Neural cell (in vitro differentiated cells): ENCODE data around the gene EFCC1. TPM values are rescaled to one million over a fixed set of nuclear protein-coding genes. Genes with fewer than 3 reads are reported as not detected.

Source experiments
- H2AFZ ChIP-seq: fragments of 200-600, 300-800 bp; sonication (generic), shearing (Covaris generic); 2 replicates; pipeline ENCODE4 v1.6.0; 2014; ENCODE audit warnings: low read depth, mild to moderate bottlenecking, antibody characterized with exemption, low read length, moderate library complexity
- H3F3A ChIP-seq: fragments of 200-600 bp; shearing (Covaris generic); 2 replicates; pipeline ENCODE4 v1.6.1; 2016; ENCODE audit warnings: mild to moderate bottlenecking, moderate library complexity, mixed read lengths, antibody characterized with exemption, low read length; ENCODE audit not compliant: insufficient read depth, poor library complexity, severe bottlenecking
- H3K27ac ChIP-seq: fragments of 200-600, 300-800 bp; sonication (generic), shearing (Covaris generic); 2 replicates; pipeline ENCODE4 v1.5.1; 2014; ENCODE audit warnings: mild to moderate bottlenecking, low read length, moderate library complexity
- H3K27me3 ChIP-seq: fragments of 300-800, 200-600 bp; sonication (generic), shearing (Covaris generic); 2 replicates; pipeline ENCODE4 v1.6.0; 2014; ENCODE audit warnings: mild to moderate bottlenecking, low read depth, low read length, moderate library complexity; ENCODE audit not compliant: insufficient read depth
- H3K36me3 ChIP-seq: fragments of 300-800, 200-600 bp; sonication (generic), shearing (Covaris generic); 2 replicates; pipeline ENCODE4 v1.5.1; 2014; ENCODE audit warnings: mild to moderate bottlenecking, antibody characterized with exemption, low read length, moderate library complexity; ENCODE audit not compliant: insufficient read depth
- H3K4me2 ChIP-seq: fragments of 300-800, 200-600 bp; sonication (generic), shearing (Covaris generic); 2 replicates; pipeline ENCODE4 v1.6.0; 2014; ENCODE audit warnings: mild to moderate bottlenecking, low read length
- H3K4me3 ChIP-seq: fragments of 300-800, 200-600 bp; sonication (generic), shearing (Covaris generic); 2 replicates; pipeline ENCODE4 v1.5.1; 2014; ENCODE audit warnings: mild to moderate bottlenecking, low read length, moderate library complexity
- H3K79me2 ChIP-seq: fragments of 200-600 bp; shearing (Covaris generic); replicated peaks from 2 replicates; pipeline ENCODE4 v1.6.0; 2014; ENCODE audit warnings: mild to moderate bottlenecking, low read length, moderate library complexity; ENCODE audit not compliant: insufficient read depth
- H3K9ac ChIP-seq: fragments of 300-800, 200-600 bp; sonication (generic), shearing (Covaris generic); 2 replicates; pipeline ENCODE4 v1.6.1; 2016; ENCODE audit warnings: mild to moderate bottlenecking, low read length, mixed read lengths
- H3K9me2 ChIP-seq: fragments of 200-600 bp; shearing (Covaris generic); 2 replicates; pipeline ENCODE4 v1.6.1; 2016; ENCODE audit warnings: mild to moderate bottlenecking, low read length, mixed read lengths; ENCODE audit not compliant: insufficient read depth
- H3K9me3 ChIP-seq: fragments of 200-600, 300-800 bp; sonication (generic), shearing (Covaris generic); 2 replicates; pipeline ENCODE4 v1.6.1; 2016; ENCODE audit warnings: mild to moderate bottlenecking, mixed run types, low read length, moderate library complexity, mixed read lengths
- H4K20me1 ChIP-seq: fragments of 200-600 bp; shearing (Covaris generic); 2 replicates; pipeline ENCODE4 v1.6.1; 2016; ENCODE audit warnings: mild to moderate bottlenecking, mixed run types; ENCODE audit not compliant: insufficient read depth
- EP300 ChIP-seq: fragments of 450-650 bp; conservative IDR thresholded peaks from 2 replicates; pipeline ENCODE4 v1.6.1; 2014; ENCODE audit warnings: antibody characterized with exemption, mild to moderate bottlenecking, moderate library complexity; ENCODE audit not compliant: poor library complexity, severe bottlenecking
- EZH2 ChIP-seq: fragments of 200-600, 300-800 bp; shearing (Covaris generic), sonication (generic); IDR thresholded peaks from 2 replicates; pipeline ENCODE4 v1.6.1; 2014; ENCODE audit warnings: antibody characterized with exemption, low read length, borderline replicate concordance, mild to moderate bottlenecking; ENCODE audit not compliant: insufficient read depth, poor library complexity, severe bottlenecking
- MXI1 ChIP-seq: fragments of 450-650 bp; conservative IDR thresholded peaks from 2 replicates; pipeline ENCODE4 v1.6.1; 2014; ENCODE audit warnings: antibody characterized with exemption, mild to moderate bottlenecking; ENCODE audit not compliant: poor library complexity, severe bottlenecking
- POLR2AphosphoS5 ChIP-seq: IDR thresholded peaks from 2 replicates; pipeline ENCODE4 v1.6.1; 2012
- RAD21 ChIP-seq: fragments of 450-650 bp; conservative IDR thresholded peaks from 2 replicates; pipeline ENCODE4 v1.6.1; 2014; ENCODE audit warnings: antibody characterized with exemption, mild to moderate bottlenecking, moderate library complexity
- SMC3 ChIP-seq: fragments of 450-650 bp; conservative IDR thresholded peaks from 2 replicates; pipeline ENCODE4 v1.6.1; 2014; ENCODE audit warnings: antibody characterized with exemption, mild to moderate bottlenecking, moderate library complexity; ENCODE audit not compliant: poor library complexity
- TAF1 ChIP-seq: IDR thresholded peaks from 2 replicates; pipeline ENCODE4 v1.6.1; 2012; ENCODE audit warnings: low read depth
- polyA plus RNA-seq: library from polyadenylated mRNA; depleted of rRNA; stranded (reverse); fragments of >200 nt; gene quantifications from 2 replicates; pipeline ENCODE4 v1.2.3, GENCODE V29; 2014
- TF ChIP-seq, protein P1 (sequence below): fragments of 450-650 bp; IDR thresholded peaks from 2 replicates; pipeline ENCODE4 v1.5.1; 2014; ENCODE audit warnings: antibody characterized with exemption, mild to moderate bottlenecking, moderate library complexity; ENCODE audit not compliant: poor library complexity, severe bottlenecking
- TF ChIP-seq, protein P2 (sequence below): IDR thresholded peaks from 2 replicates; pipeline ENCODE4 v1.6.1; 2012; ENCODE audit warnings: borderline replicate concordance

EFCC1 gene
- polyA plus RNA-seq, 1 donor from 2014 or later = not detected

DNA sequence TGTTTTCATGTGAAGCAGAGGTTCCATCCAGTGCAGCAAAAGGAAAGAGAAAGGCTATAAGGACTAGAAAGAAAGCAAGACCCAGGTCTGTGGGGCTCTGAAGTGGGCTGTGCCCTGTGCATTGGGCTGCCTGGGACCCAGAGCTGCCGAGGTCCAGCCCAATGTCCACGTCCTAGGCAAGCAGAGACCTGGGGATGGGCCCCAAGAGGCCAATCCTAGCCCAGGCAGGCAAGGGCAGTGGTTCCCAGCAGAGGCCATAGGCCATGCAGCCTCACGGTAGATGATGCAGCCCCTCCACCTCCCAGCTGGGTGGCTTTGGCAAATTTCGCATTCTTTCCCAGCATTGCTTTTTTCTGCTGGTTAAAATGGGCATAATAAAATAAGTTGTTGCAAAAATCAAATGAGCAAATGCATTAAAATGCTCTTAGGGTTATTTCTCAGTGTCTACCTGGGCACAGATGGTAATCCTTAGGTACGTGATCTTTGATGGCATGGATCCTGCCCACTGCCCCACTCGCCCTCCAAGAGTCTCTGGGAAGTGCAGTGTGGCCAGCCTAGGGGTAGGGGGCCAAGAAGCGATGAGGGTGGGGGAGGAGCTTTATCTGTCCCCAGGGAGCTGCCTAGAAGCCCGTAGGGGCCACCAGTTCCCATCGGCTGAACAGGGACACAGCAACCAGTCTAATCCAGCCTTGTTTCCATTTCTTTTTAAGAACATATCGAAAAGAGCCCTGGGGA is 37.2 kb downstream of the EFCC1 start:
- Histone ChIP-seq H2AFZ (no peak overlapping the region), H3K36me3 (no peaks in the 10 kb centered on the region), H3K27ac (no peak overlapping the region), H4K20me1 (no peaks in the 10 kb centered on the region), H3F3A (no peaks in the 10 kb centered on the region), H3K9me2 (no peaks in the 10 kb centered on the region), H3K79me2 (no peaks in the 10 kb centered on the region), H3K9ac (no peak overlapping the region), H3K27me3 (no peaks in the 10 kb centered on the region), H3K9me3 (no peaks in the 10 kb centered on the region), H3K4me3 (no peak overlapping the region), H3K4me2 (no peak overlapping the region)
- TF ChIP-seq MXI1 = no peak
- TF ChIP-seq SMC3 = no peak
- TF ChIP-seq, protein P1, sequence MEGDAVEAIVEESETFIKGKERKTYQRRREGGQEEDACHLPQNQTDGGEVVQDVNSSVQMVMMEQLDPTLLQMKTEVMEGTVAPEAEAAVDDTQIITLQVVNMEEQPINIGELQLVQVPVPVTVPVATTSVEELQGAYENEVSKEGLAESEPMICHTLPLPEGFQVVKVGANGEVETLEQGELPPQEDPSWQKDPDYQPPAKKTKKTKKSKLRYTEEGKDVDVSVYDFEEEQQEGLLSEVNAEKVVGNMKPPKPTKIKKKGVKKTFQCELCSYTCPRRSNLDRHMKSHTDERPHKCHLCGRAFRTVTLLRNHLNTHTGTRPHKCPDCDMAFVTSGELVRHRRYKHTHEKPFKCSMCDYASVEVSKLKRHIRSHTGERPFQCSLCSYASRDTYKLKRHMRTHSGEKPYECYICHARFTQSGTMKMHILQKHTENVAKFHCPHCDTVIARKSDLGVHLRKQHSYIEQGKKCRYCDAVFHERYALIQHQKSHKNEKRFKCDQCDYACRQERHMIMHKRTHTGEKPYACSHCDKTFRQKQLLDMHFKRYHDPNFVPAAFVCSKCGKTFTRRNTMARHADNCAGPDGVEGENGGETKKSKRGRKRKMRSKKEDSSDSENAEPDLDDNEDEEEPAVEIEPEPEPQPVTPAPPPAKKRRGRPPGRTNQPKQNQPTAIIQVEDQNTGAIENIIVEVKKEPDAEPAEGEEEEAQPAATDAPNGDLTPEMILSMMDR = no peak
- TF ChIP-seq EZH2 = no peak
- TF ChIP-seq EP300 = no peak
- no peak for TF ChIP-seq TAF1
- TF ChIP-seq, protein P2, sequence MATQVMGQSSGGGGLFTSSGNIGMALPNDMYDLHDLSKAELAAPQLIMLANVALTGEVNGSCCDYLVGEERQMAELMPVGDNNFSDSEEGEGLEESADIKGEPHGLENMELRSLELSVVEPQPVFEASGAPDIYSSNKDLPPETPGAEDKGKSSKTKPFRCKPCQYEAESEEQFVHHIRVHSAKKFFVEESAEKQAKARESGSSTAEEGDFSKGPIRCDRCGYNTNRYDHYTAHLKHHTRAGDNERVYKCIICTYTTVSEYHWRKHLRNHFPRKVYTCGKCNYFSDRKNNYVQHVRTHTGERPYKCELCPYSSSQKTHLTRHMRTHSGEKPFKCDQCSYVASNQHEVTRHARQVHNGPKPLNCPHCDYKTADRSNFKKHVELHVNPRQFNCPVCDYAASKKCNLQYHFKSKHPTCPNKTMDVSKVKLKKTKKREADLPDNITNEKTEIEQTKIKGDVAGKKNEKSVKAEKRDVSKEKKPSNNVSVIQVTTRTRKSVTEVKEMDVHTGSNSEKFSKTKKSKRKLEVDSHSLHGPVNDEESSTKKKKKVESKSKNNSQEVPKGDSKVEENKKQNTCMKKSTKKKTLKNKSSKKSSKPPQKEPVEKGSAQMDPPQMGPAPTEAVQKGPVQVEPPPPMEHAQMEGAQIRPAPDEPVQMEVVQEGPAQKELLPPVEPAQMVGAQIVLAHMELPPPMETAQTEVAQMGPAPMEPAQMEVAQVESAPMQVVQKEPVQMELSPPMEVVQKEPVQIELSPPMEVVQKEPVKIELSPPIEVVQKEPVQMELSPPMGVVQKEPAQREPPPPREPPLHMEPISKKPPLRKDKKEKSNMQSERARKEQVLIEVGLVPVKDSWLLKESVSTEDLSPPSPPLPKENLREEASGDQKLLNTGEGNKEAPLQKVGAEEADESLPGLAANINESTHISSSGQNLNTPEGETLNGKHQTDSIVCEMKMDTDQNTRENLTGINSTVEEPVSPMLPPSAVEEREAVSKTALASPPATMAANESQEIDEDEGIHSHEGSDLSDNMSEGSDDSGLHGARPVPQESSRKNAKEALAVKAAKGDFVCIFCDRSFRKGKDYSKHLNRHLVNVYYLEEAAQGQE = no peak
- TF ChIP-seq POLR2AphosphoS5 = no peak
- no peak for TF ChIP-seq RAD21

DNA sequence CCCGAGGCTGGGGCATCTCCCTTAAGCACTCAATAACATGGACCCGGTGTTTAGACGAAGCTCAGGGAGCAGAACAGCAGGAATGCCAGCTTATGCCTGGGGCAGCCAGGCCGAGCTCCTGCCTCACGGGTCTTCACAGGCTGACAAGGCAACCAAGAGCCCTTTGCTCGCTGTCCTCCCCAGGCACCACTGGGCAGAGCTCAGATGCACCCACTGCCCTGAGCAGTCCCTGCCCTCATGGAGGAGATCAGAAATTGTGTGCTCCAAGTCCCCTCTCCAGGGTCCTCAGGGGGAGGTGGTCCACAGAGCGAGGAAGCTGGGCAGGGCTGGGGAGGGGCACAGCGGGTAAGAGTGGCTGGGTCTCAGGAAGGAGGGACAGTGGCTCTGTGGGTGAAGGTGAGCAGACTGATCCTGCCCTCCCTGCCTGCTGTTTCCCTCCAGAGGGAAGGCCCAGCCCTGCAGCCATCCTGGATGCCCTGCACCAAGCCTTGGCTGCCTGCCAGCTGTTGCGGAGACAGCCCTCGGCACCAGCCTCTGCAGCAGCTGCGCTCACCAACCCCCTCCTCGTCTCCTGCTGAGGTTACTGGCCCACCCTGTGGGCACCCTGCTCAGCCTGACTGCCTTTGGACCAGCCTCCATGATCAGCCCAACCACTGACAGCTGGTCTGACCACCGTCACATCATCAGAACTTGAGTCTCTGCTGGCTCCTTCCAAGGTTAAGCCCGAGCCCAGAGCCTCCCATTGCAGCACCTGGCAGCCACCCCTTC is 38.4 kb downstream of the EFCC1 start:
- no peaks in the 10 kb centered on the region for H4K20me1 ChIP-seq
- H3K79me2 ChIP-seq = no peaks in the 10 kb centered on the region
- H3F3A ChIP-seq = no peaks in the 10 kb centered on the region
- no peak overlapping the region for H3K9ac ChIP-seq
- H3K4me2 ChIP-seq = no peak overlapping the region
- H2AFZ ChIP-seq = no peak overlapping the region
- no peaks in the 10 kb centered on the region for H3K9me2 ChIP-seq
- H3K4me3 ChIP-seq = no peak overlapping the region
- TF ChIP-seq, protein P2 = no peak
- TF ChIP-seq EZH2 = no peak
- TF ChIP-seq, protein P1 = no peak
- TF ChIP-seq RAD21 = no peak
- TF ChIP-seq SMC3 = no peak
- no peak for TF ChIP-seq EP300
- TF ChIP-seq TAF1 = no peak
- TF ChIP-seq POLR2AphosphoS5 = no peak
- no peak for TF ChIP-seq MXI1
- no peak overlapping the region for H3K27ac ChIP-seq
- no peaks in the 10 kb centered on the region for H3K36me3 ChIP-seq
- H3K9me3 ChIP-seq = no peaks in the 10 kb centered on the region
- H3K27me3 ChIP-seq = no peaks in the 10 kb centered on the region
